Body of pancreas (tissue), 4 donors: ENCODE measurements around the gene GUCY2C. TPM values are rescaled to one million over a fixed set of nuclear protein-coding genes. Genes with fewer than 3 reads are reported as not detected.

ENCODE experiments used
- ATAC-seq: fragments of 150-250 bp; one replicate; pipeline ENCODE4 v1.9.1; 2016
- DNase-seq, 4 donors: peaks; one replicate each; pipeline ENCODE4 v3.0.0-alpha.2; 2019
- H3K27ac ChIP-seq, 4 donors: fragments of 200-600 bp; sonication (generic); 1 replicate in 3 of 4; 2 replicates in 1 of 4; pipeline versions ENCODE4 v1.5.1 to v1.6.1; 2016 to 2019; ENCODE audit warnings: mild to moderate bottlenecking in 1 of 4, mixed read lengths in 1 of 4, moderate library complexity in 1 of 4
- H3K27me3 ChIP-seq, 2 donors: fragments of 200-600 bp; sonication (generic); one replicate each; pipeline ENCODE4 v1.6.0; 2016; ENCODE audit warnings: mild to moderate bottlenecking in 1 of 2
- H3K36me3 ChIP-seq, 2 donors: fragments of 200-600 bp; sonication (generic); replicated peaks in 1 of 2; 2 replicates each; pipeline ENCODE4 v1.5.1; 2016; ENCODE audit warnings: low read depth in 2 of 2; ENCODE audit not compliant: insufficient read depth in 1 of 2
- H3K4me1 ChIP-seq: fragments of 200-600 bp; sonication (generic); one replicate; pipeline ENCODE4 v1.6.0; 2016
- H3K4me3 ChIP-seq, 2 donors: fragments of 200-600 bp; sonication (generic); 1 replicate in 1 of 2; 2 replicates in 1 of 2; pipeline ENCODE4 v1.5.1; 2016 to 2019
- H3K9me3 ChIP-seq, 3 donors: fragments of 200-600 bp; sonication (generic); 1 replicate in 2 of 3; 2 replicates in 1 of 3; pipeline ENCODE4 v1.5.1; 2016
- POLR2A ChIP-seq, 3 donors: fragments of 450-650 bp; IDR thresholded peaks; one replicate each; pipeline ENCODE4 v1.6.1; 2016; ENCODE audit warnings: antibody characterized with exemption in 3 of 3, mild to moderate bottlenecking in 2 of 3
- WGBS, 2 donors: methylation state at CpG; one replicate each; pipeline ENCODE4 v1.1.5; 2017; 5-methylcytosine and 5-hydroxymethylcytosine counted together
- intact Hi-C: fragments of 100-400 bp; cut with DNase I; formaldehyde crosslinking; loops from one replicate; pipeline ENCODE4 v1.15.1; 2023
- total RNA-seq, 2 donors: library from RNA; depleted of rRNA; stranded (reverse); fragments of >200 nt; gene quantifications; one replicate each; pipeline ENCODE4 v1.1.0, GENCODE V29; 2016
- TF ChIP-seq, protein P1 (sequence below), 7 experiments: fragments of 450-650 bp in 4 of 7; fragments of 200-600 bp in 3 of 7; sonication (generic) in 3 of 7; IDR thresholded peaks; one replicate each; pipeline ENCODE4 v1.5.1; 2016 to 2019; ENCODE audit warnings: antibody characterized with exemption in 7 of 7

Gene GUCY2C
- total RNA-seq, 2 donors from 2014 or later = not detected

- no peak for TF ChIP-seq POLR2A (IDR thresholded peaks at IDR 0.05)
- TF ChIP-seq, protein P1, sequence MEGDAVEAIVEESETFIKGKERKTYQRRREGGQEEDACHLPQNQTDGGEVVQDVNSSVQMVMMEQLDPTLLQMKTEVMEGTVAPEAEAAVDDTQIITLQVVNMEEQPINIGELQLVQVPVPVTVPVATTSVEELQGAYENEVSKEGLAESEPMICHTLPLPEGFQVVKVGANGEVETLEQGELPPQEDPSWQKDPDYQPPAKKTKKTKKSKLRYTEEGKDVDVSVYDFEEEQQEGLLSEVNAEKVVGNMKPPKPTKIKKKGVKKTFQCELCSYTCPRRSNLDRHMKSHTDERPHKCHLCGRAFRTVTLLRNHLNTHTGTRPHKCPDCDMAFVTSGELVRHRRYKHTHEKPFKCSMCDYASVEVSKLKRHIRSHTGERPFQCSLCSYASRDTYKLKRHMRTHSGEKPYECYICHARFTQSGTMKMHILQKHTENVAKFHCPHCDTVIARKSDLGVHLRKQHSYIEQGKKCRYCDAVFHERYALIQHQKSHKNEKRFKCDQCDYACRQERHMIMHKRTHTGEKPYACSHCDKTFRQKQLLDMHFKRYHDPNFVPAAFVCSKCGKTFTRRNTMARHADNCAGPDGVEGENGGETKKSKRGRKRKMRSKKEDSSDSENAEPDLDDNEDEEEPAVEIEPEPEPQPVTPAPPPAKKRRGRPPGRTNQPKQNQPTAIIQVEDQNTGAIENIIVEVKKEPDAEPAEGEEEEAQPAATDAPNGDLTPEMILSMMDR (IDR thresholded peaks at IDR 0.05) = no peak
- Histone ChIP-seq H3K36me3 (no peaks in the 10 kb centered on the region), H3K4me1 (peaks cover 11% of the 10 kb centered on the region), H3K27ac (no peak overlapping the region), H3K4me3 (no peak overlapping the region), H3K9me3 (no peaks in the 10 kb centered on the region), H3K27me3 (no peaks in the 10 kb centered on the region)
- intact Hi-C loops = no loop called here
- DNase-seq = no peak
- 20 to 45% methylated on average over 5 to 6 of the region's 6 CpGs for WGBS, 2 donors
- peak; percentile 52 for ATAC-seq
Measured at GRCh38 chr12:14731821-14732220, 35.4 kb upstream of the GUCY2C start.

DNA sequence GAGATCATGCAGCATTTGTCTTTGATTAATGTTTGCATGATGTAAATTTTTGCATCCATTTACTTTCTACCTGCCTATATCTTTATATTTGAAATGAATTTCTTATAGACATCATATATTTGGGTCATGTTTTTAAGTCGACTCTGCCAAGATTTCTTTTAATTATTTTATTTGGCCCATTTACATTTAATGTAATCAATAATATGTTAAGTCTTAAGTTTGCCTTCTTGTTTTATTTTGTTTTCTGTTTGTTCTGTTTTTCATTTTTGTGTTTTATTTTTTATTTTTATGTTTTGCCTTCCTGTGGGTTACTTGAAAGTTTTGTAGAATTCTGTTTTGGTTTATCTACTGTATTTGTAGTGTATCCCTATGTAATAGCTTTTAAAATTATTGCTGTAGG, 33.2 kb upstream of the GUCY2C start:
- no peak overlapping the region for H3K27ac ChIP-seq
- 96 to 97% methylated on average over 1 of the region's 1 CpG for WGBS, 2 donors
- no peak for TF ChIP-seq POLR2A (IDR thresholded peaks at IDR 0.05)
- TF ChIP-seq, protein P1 (IDR thresholded peaks at IDR 0.05) = no peak
- ATAC-seq (no peak), DNase-seq (no peak)
- H3K36me3 ChIP-seq = no peaks in the 10 kb centered on the region
- H3K4me1 ChIP-seq = peaks cover 11% of the 10 kb centered on the region
- H3K9me3 ChIP-seq = no peaks in the 10 kb centered on the region
- H3K27me3 ChIP-seq = no peaks in the 10 kb centered on the region
- H3K4me3 ChIP-seq = no peak overlapping the region
- intact Hi-C loops = no loop called here

GRCh38 chr12:14723763-14724162, 27.4 kb upstream of the GUCY2C start:
- 38 to 44% methylated on average over 3 to 4 of the region's 4 CpGs for WGBS, 2 donors
- H3K4me3 ChIP-seq = no peak overlapping the region
- H3K36me3 ChIP-seq = no peaks in the 10 kb centered on the region
- no peak overlapping the region for H3K27ac ChIP-seq
- intact Hi-C loops = no loop called here
- ATAC-seq (peak; percentile 86), DNase-seq (peak; percentile 58 to 71 (median 67))
- H3K9me3 ChIP-seq = no peaks in the 10 kb centered on the region
- H3K4me1 ChIP-seq = no peaks in the 10 kb centered on the region
- no peaks in the 10 kb centered on the region for H3K27me3 ChIP-seq
- TF ChIP-seq, protein P1 (IDR thresholded peaks at IDR 0.05) = peak; percentile 52 to 79 (median 67)
- TF ChIP-seq POLR2A (IDR thresholded peaks at IDR 0.05) = no peak

GRCh38 chr12:14716848-14717444, 20.5 kb upstream of the GUCY2C start:
- Histone ChIP-seq H3K27ac (no peak overlapping the region), H3K4me1 (peaks cover 7% of the 10 kb centered on the region), H3K36me3 (no peaks in the 10 kb centered on the region), H3K27me3 (no peaks in the 10 kb centered on the region), H3K9me3 (no peaks in the 10 kb centered on the region), H3K4me3 (no peak overlapping the region)
- ATAC-seq (no peak), DNase-seq (peak; percentile 23 to 50 (median 40))
- 46 to 68% methylated on average over 1 of the region's 1 CpG for WGBS, 2 donors
- intact Hi-C loops = no loop called here
- TF ChIP-seq, protein P1 (IDR thresholded peaks at IDR 0.05) = peak in 6 of 7 experiments; percentile 34 to 50 (median 43)
- no peak for TF ChIP-seq POLR2A (IDR thresholded peaks at IDR 0.05)

DNA sequence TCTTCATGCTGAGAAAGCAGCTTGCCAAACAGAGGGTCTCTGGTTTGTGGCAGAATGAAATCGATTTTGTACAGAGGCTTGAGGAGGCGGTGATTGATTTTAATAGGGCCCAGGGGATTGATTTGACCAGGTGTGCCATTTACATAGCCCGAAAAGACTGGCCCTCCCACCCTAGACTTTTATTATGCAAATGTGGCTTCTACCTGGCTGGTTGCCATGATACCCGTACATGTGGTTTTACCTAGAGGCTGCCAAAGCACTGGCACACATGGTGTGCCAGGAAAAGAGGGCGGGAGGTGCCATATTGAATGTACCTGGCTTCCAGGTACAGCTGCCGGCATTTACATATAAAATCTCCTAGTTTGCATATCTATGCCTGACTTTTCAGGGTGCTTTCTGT, 18.0 kb upstream of the GUCY2C start:
- no peak for ATAC-seq
- DNase-seq = peak in 1 of 4 donors; percentile 10
- Histone ChIP-seq H3K27ac (no peak overlapping the region), H3K36me3 (no peaks in the 10 kb centered on the region), H3K4me1 (peaks cover 7% of the 10 kb centered on the region), H3K27me3 (no peaks in the 10 kb centered on the region), H3K9me3 (no peaks in the 10 kb centered on the region), H3K4me3 (no peak overlapping the region)
- TF ChIP-seq POLR2A (IDR thresholded peaks at IDR 0.05) = no peak
- TF ChIP-seq, protein P1 (IDR thresholded peaks at IDR 0.05) = no peak
- intact Hi-C loops = no loop called here
- WGBS, 2 donors = 58 to 66% methylated on average over 6 of the region's 6 CpGs
